Measurements from ENCODE around the gene PAQR4.

The PAQR4 gene

GRCh38 chr16:2980227-2981176 is 11.4 kb downstream of the PAQR4 start, which contains the start of gene PKMYT1 (continued):
- TF ChIP-seq ZNF280C (tag by site-specific recombination; IDR thresholded peaks at IDR 0.05) (no peak), KLF16 (tag by site-specific recombination; IDR thresholded peaks at IDR 0.05) (peak; percentile 60; the same call in 1 of the 2 replicates), KLF7 (tag by site-specific recombination; IDR thresholded peaks at IDR 0.05; ENCODE audit: borderline replicate concordance) (peak; percentile 93), ZEB2 (tag by site-specific recombination; IDR thresholded peaks at IDR 0.05) (0 out of 2 replicates have a peak, but pooled peaks have one; percentile 32), ZNF335 (tag by site-specific recombination; conservative IDR thresholded peaks at IDR 0.05) (peak; percentile 94), KLF9 (tag by site-specific recombination; IDR thresholded peaks at IDR 0.05; ENCODE audit: low read depth) (peak; percentile 88), ZNF16 (tag by site-specific recombination; IDR thresholded peaks at IDR 0.05; ENCODE audit: low read depth) (no peak), ZNF423 (tag by site-specific recombination; IDR thresholded peaks at IDR 0.05) (no peak), ZNF48 (tag by site-specific recombination; IDR thresholded peaks at IDR 0.05) (no peak), ZNF707 (tag by site-specific recombination; IDR thresholded peaks at IDR 0.05) (no peak), OVOL3 (tag by site-specific recombination; IDR thresholded peaks at IDR 0.05) (no peak), HOXD13 (CRISPR knock-in tag; IDR thresholded peaks at IDR 0.05; ENCODE audit: borderline replicate concordance) (no peak), ZNF558 (tag by site-specific recombination; IDR thresholded peaks at IDR 0.05) (no peak), ZNF660 (tag by site-specific recombination; IDR thresholded peaks at IDR 0.05) (0 out of 2 replicates have a peak, but pooled peaks have one; percentile 45), ZNF2 (tag by site-specific recombination; IDR thresholded peaks at IDR 0.05) (peak; percentile 33; the same call in 1 of the 2 replicates), ZNF843 (tag by site-specific recombination; IDR thresholded peaks at IDR 0.05) (no peak), INSM2 (tag by site-specific recombination; IDR thresholded peaks at IDR 0.05) (no peak), ZNF266 (tag by site-specific recombination; IDR thresholded peaks at IDR 0.05; ENCODE audit: low read depth) (no peak), ZNF692 (tag by site-specific recombination; IDR thresholded peaks at IDR 0.05) (0 out of 2 replicates have a peak, but pooled peaks have one; percentile 37), SCRT1 (tag by site-specific recombination; IDR thresholded peaks at IDR 0.05; ENCODE audit: borderline replicate concordance) (no peak), ZNF169 (tag by site-specific recombination; IDR thresholded peaks at IDR 0.05) (no peak), ZNF76 (tag by site-specific recombination; IDR thresholded peaks at IDR 0.05; ENCODE audit: borderline replicate concordance, low read depth) (peak; percentile 78), FEZF1 (tag by site-specific recombination; IDR thresholded peaks at IDR 0.05) (no peak), ZNF18 (tag by site-specific recombination; IDR thresholded peaks at IDR 0.05) (no peak), ZBTB7A (tag by site-specific recombination; IDR thresholded peaks at IDR 0.05; ENCODE audit: low read depth) (no peak), HIC1 (tag by site-specific recombination; IDR thresholded peaks at IDR 0.05) (peak; percentile 8; the same call in 1 of the 2 replicates), ZNF302 (tag by site-specific recombination; IDR thresholded peaks at IDR 0.05; ENCODE audit: low read depth) (no peak), ZBTB6 (tag by site-specific recombination; IDR thresholded peaks at IDR 0.05) (no peak)

Measured in HEK293 (cell line).